Suppressor macrophage treated with lipopolysaccharide for 1 hour (primary cell): ENCODE results near the gene CPA2.

Experiments
- DNase-seq, 3 donors: peaks; one replicate each; pipeline ENCODE4 v3.0.0-alpha.2; 2020 to 2022

CPA2 gene

DNA sequence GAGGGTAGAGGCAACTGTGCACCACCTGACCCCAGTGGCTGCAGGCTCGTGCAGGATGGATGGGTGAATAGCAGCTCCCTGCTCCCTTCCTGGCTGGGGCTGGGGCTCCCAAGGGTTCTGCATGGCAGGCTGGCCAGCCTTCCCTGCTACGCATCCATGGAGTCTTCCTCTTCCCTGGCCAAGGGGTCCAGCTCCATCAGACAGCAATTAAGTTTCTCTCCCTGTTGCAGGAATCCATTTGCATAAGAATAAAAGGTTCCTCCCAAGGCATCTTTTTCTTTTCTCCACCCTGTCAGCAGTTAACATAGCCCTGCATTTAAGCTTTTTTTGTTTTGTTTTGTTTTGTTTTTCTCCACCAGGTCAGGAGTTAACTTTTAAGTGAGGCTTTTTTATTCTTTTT, 10.0 kb upstream of the CPA2 start:
- DNase-seq, result no peak

DNA sequence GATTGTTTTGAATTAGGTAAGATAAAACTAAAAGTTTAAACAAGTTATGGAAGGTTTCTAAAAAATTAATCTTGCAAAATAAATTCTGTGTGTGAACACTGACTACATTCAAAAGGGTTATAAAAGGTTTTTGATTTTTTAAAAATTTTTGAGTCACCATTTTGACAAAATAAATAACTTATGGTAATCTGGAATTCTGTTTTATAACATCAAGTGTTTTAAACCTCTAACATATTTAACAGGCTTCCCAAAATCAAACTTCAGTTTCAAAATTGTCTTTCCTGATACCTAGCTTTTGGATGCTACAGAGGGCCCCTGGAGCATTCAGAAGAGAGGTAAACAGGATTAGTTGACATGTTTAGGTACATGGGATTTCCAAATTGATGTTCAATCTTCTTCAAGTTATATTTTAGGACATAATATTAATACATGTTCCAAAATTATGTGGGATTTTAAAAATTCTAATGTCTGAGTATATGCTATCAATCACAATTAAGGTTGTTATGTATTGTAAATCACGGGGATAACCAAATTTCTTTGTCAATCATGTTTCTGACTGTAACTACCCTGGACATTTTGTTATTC, 8.1 kb upstream of the CPA2 start:
- no peak for DNase-seq

DNA sequence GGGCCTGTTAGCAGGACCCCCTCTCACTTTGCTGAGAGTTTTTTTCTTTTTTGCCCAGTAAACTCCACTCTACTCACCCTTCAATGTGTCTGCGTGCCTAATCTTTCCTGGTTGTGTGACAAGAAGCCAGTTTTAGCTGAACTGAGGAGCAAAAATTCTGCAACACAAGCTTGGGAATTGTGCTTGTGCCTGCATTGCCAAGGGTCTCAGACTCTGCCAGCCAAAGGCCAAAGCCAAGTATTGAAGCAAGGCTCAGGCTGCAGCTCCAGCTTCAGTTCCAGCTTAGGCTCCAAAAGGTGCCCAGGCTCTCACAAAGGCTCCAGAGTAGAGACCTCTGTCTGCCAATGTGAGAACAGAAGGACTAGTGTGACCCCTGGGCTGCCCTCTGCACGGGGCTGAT, 4.2 kb upstream of the CPA2 start:
- no peak for DNase-seq

DNA sequence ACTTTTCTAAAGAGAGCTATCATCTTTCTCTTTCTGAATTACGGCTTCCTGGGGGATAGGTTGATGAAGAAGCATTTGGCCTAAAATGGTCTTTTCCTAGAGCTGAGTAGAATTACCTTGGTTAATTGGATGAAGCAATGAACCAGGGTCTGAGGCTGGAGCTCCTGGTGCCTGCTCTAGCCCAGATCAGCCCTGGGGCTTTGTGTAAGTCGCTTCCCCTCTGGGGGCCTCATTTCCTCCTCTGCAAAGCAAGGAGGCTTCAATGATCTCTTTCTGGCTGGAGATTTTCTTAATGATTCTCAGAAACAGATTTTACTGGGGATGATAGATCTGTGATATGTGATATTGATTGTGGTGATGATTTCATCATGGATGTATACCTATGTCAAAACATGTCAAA, 3.5 kb upstream of the CPA2 start:
- no peak for DNase-seq

DNA sequence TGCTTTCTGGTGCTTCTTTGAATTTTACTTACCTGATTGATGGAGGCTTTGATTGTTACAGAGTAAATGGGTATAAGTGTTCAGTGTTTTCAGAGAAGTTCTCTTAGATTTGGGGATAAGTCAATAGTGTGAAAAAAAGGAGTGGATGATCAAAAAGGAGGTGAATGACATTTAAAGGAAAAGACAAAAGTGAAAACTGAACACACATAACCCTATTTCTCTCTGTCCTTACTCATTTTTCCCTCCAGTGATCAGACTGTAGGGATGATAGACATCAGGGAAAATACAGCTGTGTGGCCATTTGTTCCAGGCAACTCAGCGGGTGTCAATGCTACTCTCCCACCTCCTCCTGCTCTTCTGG, 278 bp downstream of the CPA2 start:
- no peak for DNase-seq

DNA sequence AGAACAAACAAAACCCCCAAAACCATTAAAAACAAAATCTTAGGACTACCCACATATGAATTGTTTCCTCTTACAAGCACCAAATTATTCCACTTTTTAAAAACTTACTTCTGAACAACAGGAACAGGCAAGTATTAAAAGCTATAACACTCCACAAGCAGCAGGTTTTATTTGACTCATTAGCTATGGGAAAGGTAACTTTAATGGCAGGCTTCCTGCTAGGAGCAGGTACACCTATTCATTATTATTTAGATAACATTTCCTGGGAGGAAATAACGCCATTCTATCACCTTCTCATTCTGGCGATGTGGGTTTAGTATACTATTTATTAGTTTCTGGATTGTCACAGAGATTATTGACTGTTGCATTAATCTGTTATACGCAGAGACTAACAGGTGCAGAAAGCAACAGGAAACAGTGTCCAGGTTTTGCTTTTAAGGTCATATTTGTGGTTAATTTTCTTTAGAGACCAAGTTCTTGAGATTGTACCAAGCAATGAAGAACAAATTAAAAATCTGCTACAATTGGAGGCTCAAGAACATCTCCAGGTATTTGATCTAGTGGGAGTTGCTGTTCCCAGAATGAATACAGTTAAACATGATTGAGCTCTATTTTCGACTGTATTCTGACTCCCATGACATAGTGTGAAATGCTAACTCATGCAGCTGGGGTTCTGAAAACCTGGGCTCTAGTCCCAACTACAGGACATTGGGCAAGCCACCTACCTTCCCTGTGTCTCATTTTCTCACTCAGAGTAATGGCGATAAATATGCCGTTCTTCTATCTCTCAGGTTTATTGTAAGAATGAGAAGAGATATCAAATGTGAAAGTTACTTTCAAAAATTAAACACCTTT, 2.0 kb downstream of the CPA2 start:
- DNase-seq, result no peak

DNA sequence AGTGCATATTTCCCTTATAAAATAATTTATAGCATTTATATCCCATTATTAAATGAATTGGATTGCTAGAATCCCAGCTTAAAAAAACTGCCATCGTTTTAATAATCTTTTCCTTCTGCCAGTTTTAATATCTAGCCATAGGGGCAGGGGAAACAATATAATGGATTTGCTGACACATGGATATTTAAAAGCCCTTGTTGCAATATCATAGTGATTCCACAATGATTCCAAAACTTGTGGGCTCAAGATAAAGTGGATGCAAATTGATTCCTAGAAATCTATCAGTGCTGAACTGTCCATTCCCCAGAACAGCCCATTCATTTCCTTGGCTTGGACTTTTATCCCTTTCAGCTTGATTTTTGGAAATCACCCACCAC, 2.6 kb downstream of the CPA2 start:
- DNase-seq, result no peak

DNA sequence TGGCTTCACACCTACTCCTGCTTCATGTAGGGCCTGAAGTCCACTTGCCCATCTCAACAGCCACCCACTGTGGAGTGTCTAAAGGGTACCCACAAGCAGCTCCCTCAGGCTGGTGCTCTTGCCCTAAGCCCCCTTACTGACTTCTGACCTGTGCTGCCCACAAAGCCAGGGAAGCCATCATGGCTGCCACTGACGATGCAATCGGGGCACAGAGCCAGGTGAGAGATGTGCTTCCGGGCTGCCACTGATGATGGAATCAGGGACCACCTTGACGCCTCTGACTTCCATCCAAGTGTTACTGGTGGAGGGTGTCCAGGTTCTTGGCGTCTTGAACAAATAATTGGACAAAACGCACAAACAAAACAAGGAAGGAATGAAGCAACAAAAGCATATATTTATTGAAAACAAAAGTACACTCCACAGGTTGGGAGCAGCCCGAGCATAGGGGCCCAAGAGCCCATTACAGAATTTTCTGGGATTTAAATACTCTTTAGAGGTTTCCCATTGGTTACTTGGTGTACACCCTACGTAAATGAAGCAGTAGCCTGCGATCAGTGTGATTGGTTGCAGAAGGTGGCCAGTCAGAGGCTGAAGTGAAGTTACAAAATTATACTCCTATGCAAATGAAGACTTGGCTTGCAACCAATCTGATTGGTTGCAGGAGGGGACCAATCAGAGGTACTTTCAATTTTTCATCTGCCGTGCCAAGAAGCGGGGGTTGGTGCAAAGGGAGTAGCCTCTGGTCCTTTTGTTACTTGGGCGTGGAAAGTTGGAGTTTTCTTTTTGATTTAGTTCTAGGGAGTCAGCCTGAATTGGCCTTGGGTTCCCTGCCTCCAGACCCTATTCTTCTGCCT, 4.5 kb downstream of the CPA2 start:
- DNase-seq, result no peak

DNA sequence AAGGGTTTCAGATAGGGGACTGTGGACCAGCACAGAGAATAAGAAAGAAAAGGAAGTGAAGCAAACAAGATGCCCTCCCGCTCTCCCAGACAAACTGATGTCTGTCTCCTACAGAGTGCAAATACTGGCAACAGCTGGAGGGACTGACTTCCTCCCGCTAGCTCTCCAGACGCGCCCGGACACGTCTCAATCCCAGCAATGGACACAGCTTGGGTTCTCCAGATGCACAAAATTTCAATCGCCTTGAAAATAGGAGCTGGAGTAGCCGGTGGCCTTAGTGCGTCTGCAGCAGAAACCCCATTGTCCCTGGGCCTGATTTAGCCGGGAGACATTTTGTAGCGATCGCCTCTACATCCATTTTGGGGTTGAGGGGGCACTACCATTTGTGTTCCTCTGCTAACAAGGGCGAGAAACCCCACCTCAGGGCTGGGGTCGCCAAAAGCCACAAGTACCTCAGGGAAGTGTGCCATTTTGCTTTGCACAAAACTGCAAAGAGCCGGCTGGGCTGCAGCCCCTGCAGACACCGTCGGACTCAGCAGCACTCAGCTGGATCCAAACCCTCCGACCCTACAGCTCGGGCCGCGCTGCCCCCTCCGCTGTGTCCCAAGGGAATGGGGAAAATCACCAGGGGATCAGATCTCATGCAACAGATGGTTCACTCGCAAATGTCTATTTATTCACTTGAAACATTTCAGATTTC, 5.9 kb downstream of the CPA2 start:
- DNase-seq, result no peak

DNA sequence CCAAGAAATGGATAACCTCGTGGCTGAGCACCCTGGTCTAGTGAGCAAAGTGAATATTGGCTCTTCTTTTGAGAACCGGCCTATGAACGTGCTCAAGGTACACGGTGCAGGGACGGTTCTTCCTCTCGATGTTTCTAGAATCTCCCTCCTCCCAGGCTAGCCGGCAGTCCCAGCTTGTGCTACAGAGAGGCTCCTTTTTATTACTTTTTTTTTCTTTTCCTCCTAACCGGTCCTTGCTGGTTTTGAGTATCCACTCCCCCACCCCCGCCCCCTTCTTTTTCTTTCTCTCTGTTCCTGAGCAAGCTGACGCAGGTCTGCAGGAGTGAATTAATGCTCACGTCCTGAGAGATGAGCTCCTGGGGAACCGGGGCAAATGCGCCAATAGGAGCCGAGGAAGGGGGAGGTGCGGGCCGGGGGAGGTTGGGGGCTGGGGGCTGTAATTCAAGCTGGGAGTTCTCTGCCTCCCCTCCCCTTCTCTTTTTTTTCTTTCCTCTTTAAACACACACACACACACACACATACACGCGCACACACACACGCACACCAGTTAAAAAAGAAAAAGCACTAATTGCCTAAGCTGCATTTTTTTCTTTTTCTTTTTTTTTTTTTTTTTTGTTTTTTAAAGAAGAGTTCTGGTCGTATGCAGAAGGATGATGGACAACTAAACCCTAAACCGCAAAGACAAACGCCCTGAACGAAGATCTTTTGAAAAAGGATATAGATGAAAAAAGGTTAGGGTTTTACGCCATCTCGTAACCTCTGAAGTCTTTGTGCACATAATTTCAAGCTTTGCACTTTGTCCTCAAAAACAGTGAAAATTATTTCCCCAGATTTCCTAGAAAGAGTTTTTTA, 6.6 kb downstream of the CPA2 start:
- peak in 2 of 3 donors; percentile 6 to 20 for DNase-seq

DNA sequence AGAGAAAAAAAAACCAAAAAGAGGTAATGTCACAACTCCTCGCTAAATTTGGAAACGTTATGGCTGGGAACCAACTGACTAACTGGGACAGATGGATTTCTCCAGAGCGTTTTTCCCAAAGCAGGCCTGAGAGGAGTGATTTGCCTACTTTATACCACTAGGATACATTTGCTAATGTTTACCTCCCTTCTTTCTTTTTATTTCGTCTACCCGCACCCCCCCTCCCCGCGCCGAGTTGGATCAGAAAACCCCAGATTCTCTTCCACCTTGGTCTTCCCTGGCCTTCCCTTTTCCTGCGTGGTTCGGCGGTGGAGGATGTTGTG, 7.2 kb downstream of the CPA2 start:
- peak; percentile 14 to 35 (median 28) for DNase-seq

DNA sequence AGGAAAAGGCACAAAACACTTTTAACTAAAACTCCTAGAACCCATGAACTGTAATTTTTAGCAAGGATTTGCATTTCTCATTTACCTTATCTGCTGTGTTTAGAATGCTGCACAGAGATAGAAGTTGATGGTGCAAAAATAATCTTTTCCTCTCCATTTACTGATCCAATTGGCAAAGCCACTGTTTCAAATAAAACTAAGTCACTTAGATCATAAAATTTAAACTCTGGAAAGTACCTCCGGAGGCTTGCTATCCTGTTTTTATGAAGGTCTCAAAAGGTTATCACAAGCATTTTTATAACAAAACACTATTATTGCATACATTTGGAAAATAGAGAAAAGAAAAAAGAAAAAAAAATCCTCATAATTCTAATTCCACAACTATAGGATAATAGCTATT, 7.6 kb downstream of the CPA2 start:
- DNase-seq, result no peak

DNA sequence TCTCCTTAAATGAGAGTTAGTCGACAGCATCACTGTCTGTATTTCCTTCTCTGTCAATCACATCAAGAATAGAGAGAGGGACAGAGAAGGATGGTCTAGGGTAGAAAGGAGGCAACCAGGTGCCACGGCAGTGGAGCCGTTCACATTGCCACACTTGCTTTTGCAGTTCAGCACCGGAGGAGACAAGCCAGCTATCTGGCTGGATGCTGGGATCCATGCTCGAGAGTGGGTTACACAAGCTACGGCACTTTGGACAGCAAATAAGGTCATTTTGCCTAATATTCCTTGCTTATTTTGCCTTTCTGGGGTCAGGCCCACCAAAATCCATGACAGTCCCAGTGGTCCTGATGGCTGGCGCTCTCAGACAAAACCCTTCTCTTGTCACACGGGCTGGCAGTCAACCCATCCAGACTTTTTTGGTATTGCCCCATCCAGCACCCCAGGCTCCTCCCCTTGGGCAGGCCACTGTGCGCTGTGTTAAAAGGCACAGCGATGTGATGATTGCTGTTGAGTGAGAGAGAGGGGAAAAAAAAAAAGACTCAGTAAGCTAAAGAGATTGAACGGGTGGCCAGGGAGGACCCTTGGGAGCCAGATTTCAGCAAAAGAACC, 8.4 kb downstream of the CPA2 start:
- no peak for DNase-seq

DNA sequence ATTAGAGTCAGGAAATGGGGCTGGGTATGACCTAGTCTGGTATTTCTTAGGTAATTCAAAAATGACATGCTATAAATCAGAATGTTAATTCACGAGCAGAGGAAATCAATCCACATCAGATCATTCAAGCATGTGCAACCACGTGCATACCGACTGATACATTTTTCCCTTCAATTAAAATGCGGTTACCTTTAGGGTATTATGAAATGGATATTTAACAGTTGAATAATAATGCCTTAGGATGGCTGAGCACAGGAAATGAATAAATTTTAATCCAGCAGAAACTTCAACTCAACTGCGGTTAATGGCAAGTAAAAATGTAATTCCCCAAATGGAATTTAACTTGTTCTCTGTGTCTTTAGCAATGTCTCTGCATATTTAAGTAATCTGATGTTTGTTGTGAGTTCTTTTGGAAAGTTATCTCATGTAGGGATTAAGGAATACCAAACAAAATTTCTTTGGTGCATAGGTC, 9.2 kb downstream of the CPA2 start:
- no peak for DNase-seq

DNA sequence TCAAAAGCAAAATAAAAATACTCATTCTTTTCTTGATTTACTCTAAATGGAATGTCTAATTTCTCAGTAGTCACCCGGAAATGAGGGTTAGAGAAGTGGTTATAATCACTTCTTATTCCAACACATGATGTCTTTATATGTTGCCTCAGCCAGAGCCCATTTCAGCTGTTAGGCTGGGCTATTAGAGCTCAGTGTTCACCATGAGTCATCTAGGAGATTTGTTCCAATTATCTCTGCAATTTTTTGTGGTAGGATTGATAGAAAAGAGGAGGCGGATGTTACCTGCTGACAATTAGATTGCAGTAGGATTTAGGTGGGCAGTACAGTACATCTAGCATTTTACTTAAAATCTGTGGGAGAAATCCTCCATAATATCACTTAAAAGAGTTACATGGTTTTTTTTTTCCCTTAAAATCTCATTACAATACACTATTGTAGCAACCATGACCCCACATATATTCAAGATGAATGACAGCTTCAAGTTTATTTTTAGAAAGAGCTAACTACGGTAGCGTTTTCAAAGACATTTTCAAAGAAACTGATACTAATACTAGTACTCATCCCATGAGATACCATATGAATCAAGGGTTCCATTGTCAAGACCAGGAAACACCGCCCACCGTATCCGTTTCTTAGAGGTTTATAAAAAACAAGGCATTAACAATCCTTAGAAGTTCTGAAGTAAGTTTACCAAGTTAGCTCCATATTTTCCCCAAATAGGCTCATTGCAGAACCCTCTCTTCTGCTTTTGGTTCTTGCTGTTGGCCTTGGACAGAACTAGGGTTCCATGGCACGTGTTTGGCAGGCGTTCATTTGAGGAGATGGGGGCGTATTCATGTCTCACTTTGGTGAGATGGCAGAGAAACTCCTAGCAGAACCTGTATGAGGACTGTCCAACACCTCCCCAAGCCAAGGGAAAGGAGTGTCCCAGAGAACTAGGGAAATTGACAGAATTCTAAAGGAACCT, 10.4 kb downstream of the CPA2 start:
- no peak for DNase-seq

DNA sequence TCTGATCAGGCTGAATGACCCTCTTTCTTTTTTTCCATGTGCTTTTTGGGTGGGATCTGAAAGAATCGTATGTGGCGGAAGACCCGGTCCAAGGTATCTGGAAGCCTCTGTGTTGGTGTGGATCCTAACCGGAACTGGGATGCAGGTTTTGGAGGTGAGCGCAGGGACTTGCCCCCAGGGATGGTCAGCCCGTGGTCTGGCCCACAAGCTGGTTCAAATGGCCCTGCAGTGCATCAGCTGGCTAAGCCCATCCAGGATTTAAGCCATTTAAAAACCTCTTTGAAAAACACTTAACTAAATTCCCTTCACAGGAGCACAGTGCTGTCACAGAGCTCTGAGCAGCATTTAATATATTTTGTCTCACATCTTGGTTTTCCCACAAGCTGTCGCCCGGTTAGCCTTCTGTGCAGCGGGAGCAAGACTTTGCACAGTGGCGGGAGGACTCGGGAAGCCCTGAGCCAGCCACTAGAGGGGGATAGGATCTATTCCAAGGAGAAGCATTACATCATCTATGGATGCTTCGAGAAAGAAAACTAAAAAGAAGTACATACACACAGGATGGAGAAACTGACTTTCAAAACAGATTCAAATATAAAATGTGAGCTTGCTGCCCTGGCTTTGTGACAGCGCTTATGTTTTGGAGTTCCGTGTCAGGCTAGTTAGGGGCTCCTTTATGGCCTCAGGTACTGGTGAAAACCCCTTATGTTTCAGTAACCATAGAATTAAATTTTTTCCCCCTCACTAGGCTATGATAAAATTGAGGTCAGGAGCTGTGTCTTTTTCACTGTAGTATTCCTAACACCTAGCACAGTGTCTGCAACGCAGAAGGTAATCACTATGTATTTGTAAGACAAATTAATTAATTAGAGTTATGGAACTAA, 11.3 kb downstream of the CPA2 start:
- DNase-seq, result peak; percentile 20 to 30 (median 28)

DNA sequence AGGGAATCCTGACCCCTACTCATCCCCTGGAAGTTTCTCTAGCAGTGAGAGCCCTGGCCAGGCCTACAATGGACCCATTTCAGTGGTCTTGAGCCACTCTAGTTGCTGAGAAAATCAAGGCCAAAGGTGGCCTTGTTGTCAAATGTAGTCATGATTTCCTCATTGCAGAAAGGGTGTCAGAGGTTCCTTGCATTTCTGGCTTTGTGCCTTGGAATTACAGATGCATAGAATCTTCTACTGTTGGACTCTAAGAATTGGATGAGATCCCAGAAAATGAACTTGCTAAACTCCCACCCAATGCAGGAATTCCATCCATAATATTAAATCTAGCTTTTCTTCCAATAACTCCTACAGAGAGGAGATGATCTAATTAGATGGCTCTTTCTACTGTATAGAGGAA, 12.2 kb downstream of the CPA2 start:
- no peak for DNase-seq

DNA sequence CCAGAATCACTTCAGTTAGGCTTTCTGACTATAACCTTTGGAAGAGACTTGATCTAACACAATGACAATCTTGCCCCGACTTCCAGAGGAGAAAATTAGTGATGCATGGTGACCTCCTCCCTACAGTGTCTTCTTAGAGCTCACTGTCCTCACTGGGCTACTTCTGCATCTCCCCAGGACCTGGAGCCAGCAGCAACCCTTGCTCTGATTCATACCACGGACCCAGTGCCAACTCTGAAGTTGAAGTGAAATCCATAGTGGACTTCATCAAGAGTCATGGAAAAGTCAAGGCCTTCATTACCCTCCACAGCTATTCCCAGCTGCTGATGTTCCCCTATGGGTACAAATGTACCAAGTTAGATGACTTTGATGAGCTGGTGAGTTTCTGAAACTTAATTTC, 12.6 kb downstream of the CPA2 start:
- no peak for DNase-seq

DNA sequence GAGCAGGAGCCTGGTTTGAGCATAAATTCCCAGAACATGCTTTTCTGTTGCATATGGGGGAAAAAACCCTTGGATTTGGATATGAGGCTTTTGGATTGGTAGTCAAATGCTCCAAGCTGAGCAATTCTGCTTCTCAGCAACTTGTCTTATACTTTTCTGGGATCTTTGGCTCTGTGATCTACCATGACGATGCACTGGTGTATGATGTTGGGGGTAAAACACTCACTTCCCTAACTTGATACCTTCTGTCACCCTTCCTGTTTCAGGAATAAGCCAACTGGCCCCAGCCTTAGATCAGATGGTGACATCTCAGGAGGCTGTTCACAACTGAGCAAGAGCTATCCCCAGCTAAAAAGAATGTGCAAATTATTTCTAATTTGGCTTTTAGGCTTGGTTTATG, 13.2 kb downstream of the CPA2 start:
- DNase-seq, result no peak

DNA sequence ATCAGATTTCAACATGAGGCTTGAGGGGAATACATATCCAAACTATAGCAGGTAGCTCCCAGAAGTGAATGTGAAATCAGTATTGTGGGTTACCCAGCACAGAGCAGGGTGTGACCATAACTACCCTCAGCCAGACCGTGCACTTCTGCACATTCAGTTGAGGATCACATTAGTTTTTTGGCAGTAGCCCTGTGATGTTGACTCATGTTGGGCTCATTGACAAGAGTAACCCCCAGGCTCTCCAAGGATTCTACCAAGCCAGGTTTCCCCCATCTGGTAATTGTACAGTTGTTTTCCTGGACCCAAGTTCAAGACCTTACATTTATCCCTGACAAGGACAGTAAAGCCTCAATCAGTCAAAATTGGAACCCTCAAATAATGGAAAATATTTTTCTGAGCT, 14.6 kb downstream of the CPA2 start:
- DNase-seq, result no peak
